CD14-positive monocyte (primary cell): ENCODE results near the gene ATXN7L1. TPM values are rescaled to one million over a fixed set of nuclear protein-coding genes. Genes with fewer than 3 reads are reported as not detected.
A peak's percentile ranks its signal among the peaks of the same experiment; 100 is the strongest.

ENCODE experiments used
- DNase-seq, 3 donors: peaks; one replicate each; pipeline ENCODE4 v3.0.0-alpha.2; 2011 to 2022
- H2AFZ ChIP-seq: 2 replicates; pipeline ENCODE4 v1.6.0; 2012; ENCODE audit warnings: mild to moderate bottlenecking, low read depth, low read length, inconsistent platforms; ENCODE audit not compliant: insufficient read depth, poor library complexity, severe bottlenecking
- H3K27ac ChIP-seq, 2 donors: 1 replicate in 1 of 2; 2 replicates in 1 of 2; pipeline ENCODE4 v1.5.1; 2012 to 2013; ENCODE audit warnings: low read length in 2 of 2, control low read depth in 1 of 2, inconsistent platforms in 1 of 2, low read depth in 1 of 2, mild to moderate bottlenecking in 1 of 2
- H3K27me3 ChIP-seq, 2 donors: one replicate each; pipeline versions ENCODE4 v1.6.0 to v1.6.1; 2011 to 2013; ENCODE audit warnings: low read length in 2 of 2; ENCODE audit not compliant: control insufficient read depth in 2 of 2, insufficient read depth in 2 of 2
- H3K36me3 ChIP-seq, 2 donors: replicated peaks in 1 of 2; 1 replicate in 1 of 2; 2 replicates in 1 of 2; pipeline versions ENCODE4 v1.5.1 to v1.6.1; 2012 to 2013; ENCODE audit warnings: low read length in 2 of 2, control low read depth in 1 of 2, inconsistent platforms in 1 of 2, mild to moderate bottlenecking in 1 of 2; ENCODE audit not compliant: insufficient read depth in 2 of 2, control insufficient read depth in 1 of 2
- H3K4me1 ChIP-seq, 2 donors: 1 replicate in 1 of 2; 2 replicates in 1 of 2; pipeline versions ENCODE4 v1.5.1 to v1.6.1; 2012 to 2013; ENCODE audit warnings: low read length in 2 of 2, control low read depth in 1 of 2, inconsistent platforms in 1 of 2, mild to moderate bottlenecking in 1 of 2, moderate library complexity in 1 of 2; ENCODE audit not compliant: insufficient read depth in 2 of 2, control insufficient read depth in 1 of 2
- H3K4me2 ChIP-seq: replicated peaks from 2 replicates; pipeline ENCODE3; 2012; ENCODE audit warnings: low read length, moderate library complexity, mild to moderate bottlenecking; ENCODE audit not compliant: poor library complexity, severe bottlenecking; ENCODE audit errors: extremely low read depth
- H3K4me3 ChIP-seq, 3 experiments: fragments of 200-600 bp in 1 of 3; sonication (generic) in 1 of 3; replicated peaks in 1 of 3; 1 replicate in 2 of 3; 2 replicates in 1 of 3; pipeline ENCODE4 v1.5.1; 2011 to 2013; ENCODE audit warnings: low read length in 3 of 3, mild to moderate bottlenecking in 3 of 3, control low read depth in 2 of 3, low read depth in 2 of 3, inconsistent platforms in 1 of 3, moderate library complexity in 1 of 3
- H3K79me2 ChIP-seq: 2 replicates; pipeline ENCODE4 v1.6.0; 2012; ENCODE audit warnings: mild to moderate bottlenecking, control low read depth, inconsistent platforms, low read length, moderate library complexity; ENCODE audit not compliant: insufficient read depth
- H3K9ac ChIP-seq: 2 replicates; pipeline ENCODE4 v1.6.0; 2017; ENCODE audit warnings: low read length, mild to moderate bottlenecking; ENCODE audit not compliant: insufficient read depth, poor library complexity, severe bottlenecking
- H3K9me3 ChIP-seq, 2 donors: replicated peaks in 1 of 2; 1 replicate in 1 of 2; 2 replicates in 1 of 2; pipeline versions ENCODE4 v1.5.1 to v1.6.1; 2012 to 2013; ENCODE audit warnings: low read length in 2 of 2, control low read depth in 1 of 2; ENCODE audit not compliant: control insufficient read depth in 1 of 2, insufficient read depth in 1 of 2
- H4K20me1 ChIP-seq: 2 replicates; pipeline ENCODE4 v1.6.0; 2012; ENCODE audit warnings: mild to moderate bottlenecking, low read length, control low read depth, moderate library complexity; ENCODE audit not compliant: insufficient read depth
- H3K27ac Mint-ChIP-seq, 7 donors: one replicate each; pipeline ENCODE4 v1.8.0; 2020; ENCODE audit warnings: mild to moderate bottlenecking in 7 of 7, mixed read lengths in 7 of 7, moderate library complexity in 6 of 7, inconsistent platforms in 2 of 7
- H3K27me3 Mint-ChIP-seq, 3 donors: one replicate each; pipeline ENCODE4 v1.8.0; 2021 to 2022; ENCODE audit warnings: low read depth in 3 of 3, mild to moderate bottlenecking in 3 of 3, mixed read lengths in 3 of 3, moderate library complexity in 3 of 3, inconsistent platforms in 1 of 3
- H3K36me3 Mint-ChIP-seq, 2 donors: one replicate each; pipeline ENCODE4 v1.8.0; 2020; ENCODE audit warnings: mixed read lengths in 2 of 2, inconsistent platforms in 1 of 2, mild to moderate bottlenecking in 1 of 2
- H3K4me1 Mint-ChIP-seq: one replicate; pipeline ENCODE4 v1.8.0; 2020; ENCODE audit warnings: mild to moderate bottlenecking, mixed read lengths
- H3K4me3 Mint-ChIP-seq, 2 donors: one replicate each; pipeline ENCODE4 v1.8.0; 2020; ENCODE audit warnings: mild to moderate bottlenecking in 2 of 2, mixed read lengths in 2 of 2, moderate library complexity in 1 of 2
- H3K9me3 Mint-ChIP-seq, 7 donors: one replicate each; pipeline ENCODE4 v1.8.0; 2020 to 2022; ENCODE audit warnings: mixed read lengths in 7 of 7, mild to moderate bottlenecking in 6 of 7, moderate library complexity in 6 of 7, inconsistent platforms in 2 of 7
- CTCF ChIP-seq: fragments of 200-600 bp; IDR thresholded peaks from one replicate; pipeline ENCODE4 v1.8.0; 2022; ENCODE audit warnings: antibody characterized with exemption, mild to moderate bottlenecking
- WGBS: methylation state at CpG from one replicate; pipeline ENCODE4 v1.1.5; 2013; ENCODE audit warnings: missing lambda C conversion rate; ENCODE audit not compliant: insufficient coverage; 5-methylcytosine and 5-hydroxymethylcytosine counted together
- intact Hi-C, 2 donors: fragments of 100-400 bp; cut with micrococcal nuclease; formaldehyde crosslinking; loops; one replicate each; pipeline versions ENCODE4 v1.15.0 to v1.15.1; 2023
- polyA plus RNA-seq, 3 donors: library from polyadenylated mRNA; depleted of rRNA in 1 of 3; unstranded in 2 of 3; stranded (reverse) in 1 of 3; fragments of 300-500 nt in 2 of 3; fragments of >200 nt in 1 of 3; fragmentation: Illumina TruSeq in 2 of 3; gene quantifications; 1 replicate in 2 of 3; 2 replicates in 1 of 3; pipeline ENCODE4 v1.2.3, GENCODE V29; 2012 to 2021

Gene ATXN7L1
- polyA plus RNA-seq, 3 donors: 4.5 to 12.2 (median 11.2) TPM

DNA sequence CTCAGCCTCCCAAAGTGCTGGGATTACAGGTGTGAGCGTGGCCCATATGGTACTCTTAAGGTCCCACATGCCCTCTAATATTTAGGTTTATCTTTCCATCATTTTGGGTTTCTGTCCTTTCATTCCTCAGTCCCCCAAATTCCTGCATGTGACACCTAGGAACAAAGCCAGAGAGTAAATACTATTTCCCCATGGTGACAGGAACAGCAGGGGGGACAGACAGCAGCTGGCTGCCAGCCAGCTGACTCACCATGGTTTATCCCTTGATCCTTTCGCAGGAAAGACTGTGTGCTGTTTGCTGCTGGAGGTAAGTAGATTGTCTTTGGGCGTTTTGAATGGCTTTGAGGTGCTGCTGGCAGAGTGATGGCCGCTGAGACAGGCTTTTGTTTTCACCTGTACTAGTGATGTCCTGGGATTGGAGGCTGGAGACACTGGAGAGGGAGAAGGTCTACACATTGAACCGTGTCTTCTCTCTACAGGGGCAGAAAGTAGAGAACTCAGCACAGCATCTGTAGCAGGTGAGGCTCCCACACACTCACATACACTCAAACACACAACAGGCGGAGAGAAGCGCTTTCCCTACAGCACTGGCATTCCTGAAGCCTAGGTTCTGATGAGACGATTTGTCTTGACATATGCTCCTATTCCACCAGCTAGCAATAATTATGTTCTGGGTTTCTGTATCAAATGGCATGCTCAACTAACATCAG lies 211.4 kb downstream of the ATXN7L1 start:
- H3K4me3 ChIP-seq: no peak overlapping the region
- peaks cover 60 to 83% of the 10 kb centered on the region in 2 donors for H3K36me3 Mint-ChIP-seq
- H3K27me3 Mint-ChIP-seq: no peaks in the 10 kb centered on the region
- H3K9me3 ChIP-seq: no peaks in the 10 kb centered on the region
- no peak for TF ChIP-seq CTCF
- peaks cover 48% of the 10 kb centered on the region for H3K79me2 ChIP-seq
- H3K4me1 Mint-ChIP-seq: no peaks in the 10 kb centered on the region
- H4K20me1 ChIP-seq: peaks cover 27% of the 10 kb centered on the region
- no peak overlapping the region for H3K4me2 ChIP-seq
- H3K36me3 ChIP-seq: peaks cover 58 to 82% of the 10 kb centered on the region in 2 donors
- H3K4me3 Mint-ChIP-seq: no peak overlapping the region
- WGBS: 82% methylated on average over 4 of the region's 8 CpGs
- H3K9ac ChIP-seq: no peak overlapping the region
- no peaks in the 10 kb centered on the region for H3K4me1 ChIP-seq
- H3K27ac Mint-ChIP-seq: peak overlapping the region in 5 of 7 donors; percentile 7 to 69 (median 16)
- H3K9me3 Mint-ChIP-seq: no peaks in the 10 kb centered on the region
- no peaks in the 10 kb centered on the region for H3K27me3 ChIP-seq
- intact Hi-C loops: no loop called here
- no peak for DNase-seq
- H2AFZ ChIP-seq: no peak overlapping the region
- peak overlapping the region in 1 of 2 donors; percentile 47 for H3K27ac ChIP-seq

DNA sequence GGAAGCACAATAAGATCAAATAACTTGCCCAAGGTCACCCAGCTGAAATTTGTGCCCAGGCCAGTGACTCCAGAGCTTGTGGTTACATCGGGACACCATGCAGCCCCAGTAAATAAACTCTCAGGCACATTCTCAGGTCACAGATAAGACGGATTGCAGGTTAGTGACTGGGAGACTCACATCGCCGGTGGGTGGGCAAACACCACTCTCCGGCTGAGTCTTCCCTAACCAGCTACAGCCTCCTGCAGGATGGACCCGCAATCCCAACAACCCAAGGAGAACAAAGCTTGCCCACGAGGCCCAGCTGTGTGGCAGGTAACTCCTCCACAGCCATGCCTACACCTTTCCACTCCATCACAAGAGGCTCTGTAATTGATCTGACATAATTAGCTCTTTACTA lies 213.4 kb downstream of the ATXN7L1 start:
- peak overlapping the region in 1 of 7 donors; percentile 18 for H3K27ac Mint-ChIP-seq
- peaks cover 63 to 83% of the 10 kb centered on the region in 2 donors for H3K36me3 Mint-ChIP-seq
- peaks cover 67 to 84% of the 10 kb centered on the region in 2 donors for H3K36me3 ChIP-seq

More for the DNA sequence above, 213.4 kb downstream of the ATXN7L1 start:
- Histone ChIP-seq H3K9ac (no peak overlapping the region), H3K4me2 (no peak overlapping the region), H3K9me3 (no peaks in the 10 kb centered on the region), H3K4me3 (no peak overlapping the region), H3K27me3 (no peaks in the 10 kb centered on the region), H3K79me2 (peaks cover 28% of the 10 kb centered on the region), H3K27ac (no peak overlapping the region), H2AFZ (no peak overlapping the region), H4K20me1 (peaks cover 26% of the 10 kb centered on the region), H3K4me1 (no peaks in the 10 kb centered on the region)
- Mint-ChIP-seq H3K4me3 (no peak overlapping the region), H3K9me3 (no peaks in the 10 kb centered on the region), H3K4me1 (no peaks in the 10 kb centered on the region), H3K27me3 (no peaks in the 10 kb centered on the region)
- WGBS: 96% methylated on average over 7 of the region's 7 CpGs
- no peak for TF ChIP-seq CTCF
- intact Hi-C loops: no loop called here
- no peak for DNase-seq
